Omental fat pad (tissue), 4 donors: ENCODE measurements around the gene ZNF598. TPM values are rescaled to one million over a fixed set of nuclear protein-coding genes. Genes with fewer than 3 reads are reported as not detected.
A peak's percentile ranks its signal among the peaks of the same experiment; 100 is the strongest.

Experiments used
- ATAC-seq: fragments of 150-250 bp; one replicate; pipeline ENCODE4 v1.9.1; 2016; ENCODE audit warnings: mild to moderate bottlenecking, moderate library complexity; ENCODE audit not compliant: low FRiP score
- DNase-seq: peaks from one replicate; pipeline ENCODE4 v3.0.0-alpha.2; 2019; ENCODE audit warnings: low spot score
- CTCF ChIP-seq, 3 donors: fragments of 450-650 bp; IDR thresholded peaks; one replicate each; pipeline ENCODE4 v1.5.1; 2016 to 2017; ENCODE audit warnings: antibody characterized with exemption in 3 of 3, mild to moderate bottlenecking in 3 of 3, moderate library complexity in 2 of 3
- total RNA-seq, 4 donors: library from RNA; depleted of rRNA; stranded (reverse); fragments of >200 nt; gene quantifications; one replicate each; pipeline ENCODE4 v1.1.0, GENCODE V29; 2016

ZNF598 gene
- total RNA-seq, 4 donors from 2014 or later = 19.1 to 49.0 (median 24.3) TPM

- TF ChIP-seq CTCF (IDR thresholded peaks at IDR 0.05) = no peak
- no peak for ATAC-seq
- DNase-seq = no peak
Measured at GRCh38 chr16:1999866-2000514, 9.6 kb downstream of the ZNF598 start.

DNA sequence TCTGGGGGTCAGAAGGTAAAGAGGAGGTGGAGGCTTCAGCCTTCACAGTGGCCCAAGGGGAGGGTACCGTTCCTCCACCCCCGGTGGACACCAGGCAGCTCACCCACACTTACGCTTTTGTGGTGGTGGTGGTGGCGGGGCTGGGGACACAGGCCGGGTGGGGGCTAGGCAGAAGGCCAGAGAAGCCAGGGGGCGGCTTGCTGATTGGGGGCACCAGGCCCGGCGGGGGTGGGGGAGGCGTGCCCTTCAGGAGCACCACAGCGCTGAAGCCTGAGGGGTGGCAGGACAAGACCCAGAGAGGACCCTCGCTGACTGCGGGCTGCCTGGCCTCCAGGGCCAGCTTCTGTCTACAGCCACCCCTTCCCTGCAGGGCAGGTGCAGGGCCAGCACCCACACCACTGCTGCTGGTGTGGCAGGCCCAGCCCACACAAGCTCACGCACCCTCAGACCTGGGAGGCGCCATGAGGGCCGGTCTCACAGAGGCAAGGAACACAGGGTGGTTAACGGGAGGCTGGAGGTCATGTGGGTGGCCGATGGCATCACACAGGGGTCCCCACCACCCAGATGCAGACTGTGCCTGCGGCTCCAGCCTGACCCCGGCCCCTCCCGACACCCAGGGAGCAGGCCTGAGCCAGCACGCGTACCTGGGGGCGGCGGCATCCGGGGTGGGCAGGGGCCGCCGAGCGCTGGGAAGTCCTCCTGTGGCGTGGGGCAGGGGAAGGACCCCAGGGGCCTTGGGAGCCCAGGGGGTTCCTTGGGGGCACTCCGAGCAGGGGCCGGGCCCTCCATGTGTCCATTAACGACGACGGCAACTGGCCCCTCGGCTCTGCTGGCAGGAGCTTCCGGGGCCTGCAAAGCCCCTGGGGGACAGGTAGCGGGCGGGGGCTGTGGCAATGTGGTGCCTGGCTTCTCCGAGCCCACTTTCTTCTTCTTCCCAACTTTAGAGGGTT is 10.5 kb downstream of the ZNF598 start:
- no peak for TF ChIP-seq CTCF (IDR thresholded peaks at IDR 0.05)
- no peak for ATAC-seq
- DNase-seq = no peak

DNA sequence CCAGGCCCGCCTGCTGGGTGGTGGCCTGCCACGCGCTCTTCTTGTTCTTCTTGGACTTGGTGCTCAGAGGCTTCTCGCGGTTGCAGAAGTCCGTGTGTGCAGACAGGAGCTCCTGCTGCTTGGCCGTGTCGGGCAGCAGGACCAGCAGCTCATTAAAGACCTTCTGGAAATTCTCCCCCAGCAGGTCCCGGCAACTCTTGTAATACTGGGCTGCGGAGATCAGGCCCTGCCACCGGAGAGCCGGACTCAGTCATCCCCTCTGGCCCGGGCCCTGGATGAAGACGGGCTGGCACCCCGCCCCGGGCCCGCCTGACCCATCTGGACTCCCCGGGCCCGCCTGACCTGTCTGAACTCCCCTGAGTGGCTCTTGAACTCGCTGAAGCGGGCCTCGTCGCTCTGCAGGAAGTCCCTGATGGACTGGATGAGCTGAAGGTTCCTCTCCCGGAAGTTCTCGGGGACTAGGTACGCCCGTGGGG is 11.2 kb downstream of the ZNF598 start:
- no peak for ATAC-seq
- no peak for DNase-seq
- TF ChIP-seq CTCF (IDR thresholded peaks at IDR 0.05) = no peak

- TF ChIP-seq CTCF (IDR thresholded peaks at IDR 0.05) = no peak
- ATAC-seq (no peak), DNase-seq (no peak)
Measured at GRCh38 chr16:1997494-1998359, 11.9 kb downstream of the ZNF598 start.

- DNase-seq = no peak
- peak; percentile 4 for ATAC-seq
- no peak for TF ChIP-seq CTCF (IDR thresholded peaks at IDR 0.05)
Measured at GRCh38 chr16:1993731-1994131, 15.9 kb downstream of the ZNF598 start.

- DNase-seq (no peak), ATAC-seq (no peak)
- TF ChIP-seq CTCF (IDR thresholded peaks at IDR 0.05) = no peak
Measured at GRCh38 chr16:1992704-1993317, 16.8 kb downstream of the ZNF598 start.
